ENCODE measurements around the gene SORCS3. TPM values are rescaled to one million over a fixed set of nuclear protein-coding genes. Genes with fewer than 3 reads are reported as not detected.

SORCS3 gene
- total RNA-seq, 2 donors from 2014 or later = 0.68 TPM; not detected in 1

GRCh38 chr10:105210546-105210945 lies 569.5 kb downstream of the SORCS3 start:
- peaks cover 3% of the 10 kb centered on the region for H3K4me1 ChIP-seq (ENCODE audit: control insufficient read depth, insufficient read depth, low read length)
- H3K27me3 ChIP-seq (ENCODE audit: control insufficient read depth, insufficient read depth, low read length, poor library complexity, severe bottlenecking) = peaks cover 36% of the 10 kb centered on the region
- Mint-ChIP-seq H3K4me3 (no peak overlapping the region), H3K27me3 (ENCODE audit: insufficient read depth) (peaks cover 30% of the 10 kb centered on the region), H3K4me1 (peaks cover 13% of the 10 kb centered on the region), H3K27ac (no peak overlapping the region), H3K36me3 (ENCODE audit: low read depth) (no peaks in the 10 kb centered on the region), H3K9me3 (no peaks in the 10 kb centered on the region)
- no peak overlapping the region for H3K4me3 ChIP-seq (ENCODE audit: low read length)
- TF ChIP-seq, protein P1, sequence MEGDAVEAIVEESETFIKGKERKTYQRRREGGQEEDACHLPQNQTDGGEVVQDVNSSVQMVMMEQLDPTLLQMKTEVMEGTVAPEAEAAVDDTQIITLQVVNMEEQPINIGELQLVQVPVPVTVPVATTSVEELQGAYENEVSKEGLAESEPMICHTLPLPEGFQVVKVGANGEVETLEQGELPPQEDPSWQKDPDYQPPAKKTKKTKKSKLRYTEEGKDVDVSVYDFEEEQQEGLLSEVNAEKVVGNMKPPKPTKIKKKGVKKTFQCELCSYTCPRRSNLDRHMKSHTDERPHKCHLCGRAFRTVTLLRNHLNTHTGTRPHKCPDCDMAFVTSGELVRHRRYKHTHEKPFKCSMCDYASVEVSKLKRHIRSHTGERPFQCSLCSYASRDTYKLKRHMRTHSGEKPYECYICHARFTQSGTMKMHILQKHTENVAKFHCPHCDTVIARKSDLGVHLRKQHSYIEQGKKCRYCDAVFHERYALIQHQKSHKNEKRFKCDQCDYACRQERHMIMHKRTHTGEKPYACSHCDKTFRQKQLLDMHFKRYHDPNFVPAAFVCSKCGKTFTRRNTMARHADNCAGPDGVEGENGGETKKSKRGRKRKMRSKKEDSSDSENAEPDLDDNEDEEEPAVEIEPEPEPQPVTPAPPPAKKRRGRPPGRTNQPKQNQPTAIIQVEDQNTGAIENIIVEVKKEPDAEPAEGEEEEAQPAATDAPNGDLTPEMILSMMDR (conservative IDR thresholded peaks at IDR 0.05) = no peak
- H3K9me3 ChIP-seq (ENCODE audit: control insufficient read depth, low read length) = no peaks in the 10 kb centered on the region
- 96% methylated on average over 2 of the region's 2 CpGs; no CpG with 5 or more reads in 1 of the 2 experiments for WGBS, 2 experiments (ENCODE audit: insufficient coverage in 1 of 2, insufficient read length in 1 of 2)
- H3K9ac ChIP-seq (ENCODE audit: extremely low read depth, low read length, poor library complexity, severe bottlenecking) = no peak overlapping the region
- DNase-seq = no peak
- H3K36me3 ChIP-seq (ENCODE audit: control insufficient read depth, insufficient read depth, low read length) = no peaks in the 10 kb centered on the region
- no peak overlapping the region for H3K27ac ChIP-seq (ENCODE audit: low read depth, low read length)

DNA sequence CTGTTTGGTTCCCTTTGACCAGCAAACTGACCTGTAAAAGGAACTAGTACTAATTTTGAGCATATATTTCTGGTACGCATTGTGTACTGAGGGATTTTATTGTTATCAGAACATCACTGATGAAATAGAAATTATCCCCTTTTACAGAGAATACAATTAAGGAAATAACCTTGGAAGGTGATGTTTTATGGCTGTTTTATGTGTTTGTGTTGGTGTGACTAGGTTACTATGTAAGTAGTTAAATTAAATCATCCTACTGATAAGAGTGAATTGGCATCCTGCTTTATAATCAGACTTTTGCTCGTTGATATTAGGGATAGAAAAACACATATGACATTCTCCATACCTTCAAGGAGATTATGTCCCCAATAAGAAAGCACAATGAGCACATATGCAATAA lies 596.6 kb downstream of the SORCS3 start:
- peaks cover 28% of the 10 kb centered on the region for H3K9me3 Mint-ChIP-seq
- peaks cover 3% of the 10 kb centered on the region for H3K36me3 Mint-ChIP-seq (ENCODE audit: low read depth)
- Histone ChIP-seq H3K36me3 (ENCODE audit: control insufficient read depth, insufficient read depth, low read length) (no peaks in the 10 kb centered on the region), H3K4me3 (ENCODE audit: low read length) (no peak overlapping the region), H3K9me3 (ENCODE audit: control insufficient read depth, low read length) (peaks cover 39% of the 10 kb centered on the region), H3K27me3 (ENCODE audit: control insufficient read depth, insufficient read depth, low read length, poor library complexity, severe bottlenecking) (no peaks in the 10 kb centered on the region), H3K4me1 (ENCODE audit: control insufficient read depth, insufficient read depth, low read length) (no peaks in the 10 kb centered on the region), H3K9ac (ENCODE audit: extremely low read depth, low read length, poor library complexity, severe bottlenecking) (no peak overlapping the region), H3K27ac (ENCODE audit: low read depth, low read length) (no peak overlapping the region)
- DNase-seq = no peak
- 100% methylated on average over 2 of the region's 2 CpGs; no CpG with 5 or more reads in 1 of the 2 experiments for WGBS, 2 experiments (ENCODE audit: insufficient coverage in 1 of 2, insufficient read length in 1 of 2)
- peaks cover 19% of the 10 kb centered on the region for H3K27me3 Mint-ChIP-seq (ENCODE audit: insufficient read depth)
- no peaks in the 10 kb centered on the region for H3K4me1 Mint-ChIP-seq
- TF ChIP-seq, protein P1 (conservative IDR thresholded peaks at IDR 0.05) = no peak
- no peak overlapping the region for H3K4me3 Mint-ChIP-seq
- no peak overlapping the region for H3K27ac Mint-ChIP-seq

DNA sequence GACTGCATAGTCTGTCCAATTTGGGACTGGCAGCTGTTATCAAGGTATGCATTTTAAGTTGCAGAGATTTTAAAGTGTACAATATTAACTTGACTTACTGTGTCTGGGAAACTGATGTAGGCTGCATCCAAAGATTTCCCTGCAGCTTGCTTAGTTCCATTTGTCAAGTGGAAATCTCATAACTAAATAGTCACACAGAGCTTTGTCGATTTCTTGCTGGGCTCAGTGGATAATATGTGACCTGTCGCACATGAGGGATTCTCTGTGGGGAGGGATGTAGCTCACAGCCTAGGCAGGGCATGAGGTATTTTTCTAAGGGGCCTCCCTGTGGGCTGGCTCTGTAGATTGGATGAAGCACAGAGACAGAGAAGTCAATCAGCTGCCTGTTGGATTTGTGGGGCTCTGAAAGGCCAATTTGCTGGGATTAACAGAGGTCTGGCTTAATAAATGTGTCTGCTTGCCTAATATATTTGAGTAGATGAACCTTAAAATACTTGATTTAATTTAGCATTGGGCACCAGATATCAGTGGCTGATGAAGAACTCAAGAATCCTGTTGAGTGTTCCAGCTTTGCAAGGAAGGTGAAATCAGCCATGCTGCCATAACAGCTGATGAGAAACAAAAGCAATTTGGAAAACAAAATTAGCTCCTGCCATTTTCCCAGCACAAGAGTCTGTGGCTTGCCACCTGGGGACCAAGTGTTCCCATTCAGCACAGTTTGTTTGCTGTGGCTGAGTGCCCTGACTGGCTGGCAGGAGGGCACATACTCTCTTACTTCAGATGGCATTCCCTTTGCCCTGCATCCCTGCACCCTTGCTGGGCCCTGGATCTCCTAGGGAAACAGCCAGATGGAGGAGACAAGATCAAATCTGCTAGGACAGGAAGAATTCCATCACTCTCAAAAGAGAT lies 598.5 kb downstream of the SORCS3 start:
- H3K27ac Mint-ChIP-seq = no peak overlapping the region
- no peaks in the 10 kb centered on the region for H3K36me3 ChIP-seq (ENCODE audit: control insufficient read depth, insufficient read depth, low read length)
- peaks cover 19% of the 10 kb centered on the region for H3K27me3 Mint-ChIP-seq (ENCODE audit: insufficient read depth)

More for the DNA sequence above, 598.5 kb downstream of the SORCS3 start:
- 87 to 100% methylated on average over 1 to 2 of the region's 2 CpGs for WGBS, 2 experiments (ENCODE audit: insufficient coverage in 1 of 2, insufficient read length in 1 of 2)
- H3K4me3 ChIP-seq (ENCODE audit: low read length) = no peak overlapping the region
- H3K9ac ChIP-seq (ENCODE audit: extremely low read depth, low read length, poor library complexity, severe bottlenecking) = no peak overlapping the region
- no peak overlapping the region for H3K27ac ChIP-seq (ENCODE audit: low read depth, low read length)
- Mint-ChIP-seq H3K4me1 (no peaks in the 10 kb centered on the region), H3K4me3 (no peak overlapping the region), H3K9me3 (peaks cover 11% of the 10 kb centered on the region), H3K36me3 (ENCODE audit: low read depth) (peaks cover 3% of the 10 kb centered on the region)
- no peaks in the 10 kb centered on the region for H3K4me1 ChIP-seq (ENCODE audit: control insufficient read depth, insufficient read depth, low read length)
- DNase-seq = no peak
- peaks cover 20% of the 10 kb centered on the region for H3K9me3 ChIP-seq (ENCODE audit: control insufficient read depth, low read length)
- H3K27me3 ChIP-seq (ENCODE audit: control insufficient read depth, insufficient read depth, low read length, poor library complexity, severe bottlenecking) = no peaks in the 10 kb centered on the region
- TF ChIP-seq, protein P1 (conservative IDR thresholded peaks at IDR 0.05) = no peak

All from endodermal cell (in vitro differentiated cells).